ENCODE measurements around the gene TNPO2. TPM values are rescaled to one million over a fixed set of nuclear protein-coding genes. Genes with fewer than 3 reads are reported as not detected.

Gene TNPO2
- total and polyA plus RNA-seq, 2 of the 13 experiments (the other 11 are each of a cell fraction or from before 2014, with no cell fraction given), result 31.7 to 61.0 TPM

- TF ChIP-seq ZNF816 (CRISPR knock-in tag; IDR thresholded peaks at IDR 0.05; ENCODE audit: borderline replicate concordance) (no peak), MYNN (CRISPR knock-in tag; IDR thresholded peaks at IDR 0.05; ENCODE audit: low read depth) (no peak), THYN1 (CRISPR knock-in tag; IDR thresholded peaks at IDR 0.05; ENCODE audit: borderline replicate concordance, low read depth) (no peak), ZNF354B (CRISPR knock-in tag; IDR thresholded peaks at IDR 0.05) (no peak), NCOA1 (CRISPR knock-in tag; IDR thresholded peaks at IDR 0.05) (peak; percentile 64; the same call in 1 of the 2 replicates), CEBPB (IDR thresholded peaks at IDR 0.05; ENCODE audit: borderline replicate concordance, low read depth, low read length) (no peak), ZNF530 (CRISPR knock-in tag; IDR thresholded peaks at IDR 0.05; ENCODE audit: low read depth) (no peak), ARHGAP35 (CRISPR knock-in tag; IDR thresholded peaks at IDR 0.05; ENCODE audit: borderline replicate concordance) (no peak), PLRG1 (conservative IDR thresholded peaks at IDR 0.05) (no peak), SUZ12 (IDR thresholded peaks at IDR 0.05; ENCODE audit: low read depth, low read length) (no peak), ZNF609 (CRISPR knock-in tag; IDR thresholded peaks at IDR 0.05; ENCODE audit: borderline replicate concordance) (no peak), HNRNPH1 (optimal IDR thresholded peaks at IDR 0.05; ENCODE audit: low read depth, low read length) (no peak), PHF21A (CRISPR knock-in tag; IDR thresholded peaks at IDR 0.05) (no peak), BHLHE40 (IDR thresholded peaks at IDR 0.05; ENCODE audit: low read length) (no peak), ZHX2 (IDR thresholded peaks at IDR 0.05; ENCODE audit: low read depth) (no peak), ZHX2 (CRISPR knock-in tag; IDR thresholded peaks at IDR 0.05; ENCODE audit: borderline replicate concordance) (no peak), ISL2 (CRISPR knock-in tag; IDR thresholded peaks at IDR 0.05) (no peak)
Observed at GRCh38 chr19:12721656-12722565, 1.8 kb downstream of the TNPO2 start (continued).
